Keratinocyte (primary cell): Measurements from ENCODE around the gene UBAC2. TPM values are rescaled to one million over a fixed set of nuclear protein-coding genes. Genes with fewer than 3 reads are reported as not detected.

Experiments
- DNase-seq: peaks from one replicate; pipeline ENCODE4 v3.0.0-alpha.2; 2011; ENCODE audit warnings: low read depth, missing footprints, low spot score
- FAIRE-seq: peaks from 2 replicates; lab custom pipeline; 2011; peaks lifted over from hg19 to GRCh38; lab: Jason Lieb, UNC
- H2AFZ ChIP-seq: 2 replicates; pipeline ENCODE4 v1.6.0; 2012; ENCODE audit warnings: low read length, control low read depth, inconsistent platforms; ENCODE audit not compliant: control insufficient read depth
- H3K27ac ChIP-seq: 2 replicates; pipeline ENCODE4 v1.5.1; 2011; ENCODE audit warnings: low read length; ENCODE audit not compliant: control insufficient read depth, insufficient read depth
- H3K27me3 ChIP-seq: 3 replicates; pipeline ENCODE4 v1.6.0; 2011; ENCODE audit warnings: low read length; ENCODE audit not compliant: control insufficient read depth, insufficient read depth; ENCODE audit errors: extremely low read depth
- H3K36me3 ChIP-seq, 2 experiments: 2 replicates in 1 of 2; 3 replicates in 1 of 2; pipeline ENCODE4 v1.5.1; 2011; ENCODE audit warnings: low read length in 2 of 2, mild to moderate bottlenecking in 1 of 2; ENCODE audit not compliant: control insufficient read depth in 2 of 2, insufficient read depth in 2 of 2; ENCODE audit errors: extremely low read depth in 1 of 2
- H3K4me1 ChIP-seq: 3 replicates; pipeline ENCODE4 v1.5.1; 2011; ENCODE audit warnings: low read length; ENCODE audit not compliant: control insufficient read depth, insufficient read depth; ENCODE audit errors: extremely low read depth
- H3K4me2 ChIP-seq: 3 replicates; pipeline ENCODE4 v1.6.0; 2011; ENCODE audit warnings: low read depth, low read length; ENCODE audit not compliant: control insufficient read depth, insufficient read depth; ENCODE audit errors: extremely low read depth
- H3K4me3 ChIP-seq, 3 experiments: fragments of 200-600 bp in 1 of 3; sonication (generic) in 1 of 3; 2 replicates in 2 of 3; 3 replicates in 1 of 3; pipeline ENCODE4 v1.5.1; 2011 to 2016; ENCODE audit warnings: low read length in 3 of 3, mild to moderate bottlenecking in 3 of 3, control low read depth in 2 of 3, inconsistent platforms in 1 of 3, low read depth in 1 of 3, mixed read lengths in 1 of 3, mixed run types in 1 of 3, moderate library complexity in 1 of 3; ENCODE audit not compliant: control insufficient read depth in 2 of 3, insufficient read depth in 2 of 3; ENCODE audit errors: extremely low read depth in 1 of 3
- H3K79me2 ChIP-seq: 2 replicates; pipeline ENCODE4 v1.6.0; 2012; ENCODE audit warnings: low read length; ENCODE audit not compliant: control insufficient read depth, insufficient read depth
- H3K9ac ChIP-seq: 3 replicates; pipeline ENCODE4 v1.6.0; 2011; ENCODE audit warnings: low read length; ENCODE audit not compliant: control insufficient read depth, insufficient read depth; ENCODE audit errors: extremely low read depth
- H3K9me1 ChIP-seq: 3 replicates; pipeline ENCODE4 v1.6.0; 2011; ENCODE audit warnings: low read length; ENCODE audit not compliant: control insufficient read depth, insufficient read depth; ENCODE audit errors: extremely low read depth
- H3K9me3 ChIP-seq: 2 replicates; pipeline ENCODE4 v1.5.1; 2012; ENCODE audit warnings: low read depth, low read length; ENCODE audit not compliant: control insufficient read depth
- H4K20me1 ChIP-seq: 3 replicates; pipeline ENCODE4 v1.6.0; 2011; ENCODE audit warnings: low read length; ENCODE audit not compliant: control insufficient read depth, insufficient read depth; ENCODE audit errors: extremely low read depth
- EZH2 ChIP-seq: IDR thresholded peaks from one replicate; pipeline ENCODE4 v1.6.1; 2012; ENCODE audit warnings: inconsistent platforms, mild to moderate bottlenecking, low read length, moderate library complexity
- dilution Hi-C: fragments of 300-500 bp; cut with MboI; formaldehyde crosslinking; loops from one replicate; pipeline ENCODE4 v1.7.0; 2020; ENCODE audit warnings: low sequenced_read_pairs; ENCODE audit not compliant: extremely low pct_ligation_motif_present
- polyA plus RNA-seq, 5 experiments: library from polyadenylated mRNA; depleted of rRNA in 3 of 5; stranded (reverse) in 3 of 5; stranded (forward) in 1 of 5; unstranded in 1 of 5; fragments of >200 nt; gene quantifications; 1 replicate in 1 of 5; 2 replicates in 3 of 5; 3 replicates in 1 of 5; pipeline versions ENCODE4 v1.2.1 to v1.2.3, GENCODE V29; 2011 to 2012; ENCODE audit warnings: missing spikeins in 2 of 5, low read depth in 1 of 5, low replicate concordance in 1 of 5
- TF ChIP-seq, protein P1 (sequence below), 3 experiments: IDR thresholded peaks in 1 of 3; conservative IDR thresholded peaks in 1 of 3; optimal IDR thresholded peaks in 1 of 3; 2 replicates in 2 of 3; 3 replicates in 1 of 3; pipeline versions ENCODE3 to v1.5.1; 2011; ENCODE audit warnings: low read length in 3 of 3, mild to moderate bottlenecking in 3 of 3, moderate library complexity in 2 of 3, control low read depth in 1 of 3, inconsistent platforms in 1 of 3; ENCODE audit not compliant: insufficient read depth in 2 of 3; ENCODE audit errors: extremely low read depth in 1 of 3

Gene UBAC2
- polyA plus RNA-seq, 1 donor (not counting 4 experiments of a cell fraction or from before 2014, with no cell fraction given), result 104 TPM

DNA sequence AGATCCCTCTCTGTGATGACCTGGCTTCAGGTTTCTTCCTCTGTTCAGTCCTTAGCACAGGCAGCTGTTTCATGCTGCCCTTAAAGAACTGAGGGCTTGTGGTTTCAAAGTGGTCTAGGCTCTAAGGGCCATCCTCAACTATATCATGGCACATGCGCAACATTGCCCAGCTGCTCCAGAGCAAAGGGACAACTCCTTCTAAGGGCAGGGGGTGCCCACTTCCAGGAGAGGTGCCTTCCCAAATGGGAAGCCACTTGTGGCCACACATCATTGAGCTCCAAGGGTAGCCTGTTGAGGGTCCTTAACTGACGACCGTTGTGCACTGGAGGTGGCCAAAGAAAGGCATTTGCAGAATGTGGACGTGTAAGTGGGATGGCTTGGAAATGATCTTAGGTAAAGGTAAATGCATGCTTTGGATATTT is 99.3 kb downstream of the UBAC2 start:
- Histone ChIP-seq H3K9me3 (no peaks in the 10 kb centered on the region), H3K4me1 (peaks cover 5% of the 10 kb centered on the region), H2AFZ (no peak overlapping the region)

GRCh38 chr13:99301056-99301838 is 100.6 kb downstream of the UBAC2 start:
- no peak for FAIRE-seq

More for the DNA sequence above, 99.3 kb downstream of the UBAC2 start:
- dilution Hi-C loops, result no loop called here
- Histone ChIP-seq H3K9ac (no peak overlapping the region), H3K4me3 (no peak overlapping the region), H3K9me1 (no peaks in the 10 kb centered on the region), H3K4me2 (no peak overlapping the region), H3K27ac (no peak overlapping the region), H3K27me3 (no peaks in the 10 kb centered on the region), H3K36me3 (peaks cover 0 to 2% of the 10 kb centered on the region in 2 experiments), H4K20me1 (no peaks in the 10 kb centered on the region), H3K79me2 (no peaks in the 10 kb centered on the region)
- TF ChIP-seq, protein P1, sequence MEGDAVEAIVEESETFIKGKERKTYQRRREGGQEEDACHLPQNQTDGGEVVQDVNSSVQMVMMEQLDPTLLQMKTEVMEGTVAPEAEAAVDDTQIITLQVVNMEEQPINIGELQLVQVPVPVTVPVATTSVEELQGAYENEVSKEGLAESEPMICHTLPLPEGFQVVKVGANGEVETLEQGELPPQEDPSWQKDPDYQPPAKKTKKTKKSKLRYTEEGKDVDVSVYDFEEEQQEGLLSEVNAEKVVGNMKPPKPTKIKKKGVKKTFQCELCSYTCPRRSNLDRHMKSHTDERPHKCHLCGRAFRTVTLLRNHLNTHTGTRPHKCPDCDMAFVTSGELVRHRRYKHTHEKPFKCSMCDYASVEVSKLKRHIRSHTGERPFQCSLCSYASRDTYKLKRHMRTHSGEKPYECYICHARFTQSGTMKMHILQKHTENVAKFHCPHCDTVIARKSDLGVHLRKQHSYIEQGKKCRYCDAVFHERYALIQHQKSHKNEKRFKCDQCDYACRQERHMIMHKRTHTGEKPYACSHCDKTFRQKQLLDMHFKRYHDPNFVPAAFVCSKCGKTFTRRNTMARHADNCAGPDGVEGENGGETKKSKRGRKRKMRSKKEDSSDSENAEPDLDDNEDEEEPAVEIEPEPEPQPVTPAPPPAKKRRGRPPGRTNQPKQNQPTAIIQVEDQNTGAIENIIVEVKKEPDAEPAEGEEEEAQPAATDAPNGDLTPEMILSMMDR (optimal IDR thresholded peaks at IDR 0.05 in 1 of 3, IDR thresholded peaks at IDR 0.05 in 1 of 3, conservative IDR thresholded peaks at IDR 0.05 in 1 of 3; ENCODE audit: extremely low read depth in 1 of 3, insufficient read depth in 2 of 3, low read length in 3 of 3), result no peak
- no peak for TF ChIP-seq EZH2
- FAIRE-seq (no peak), DNase-seq (no peak)

More at GRCh38 chr13:99301056-99301838, 100.6 kb downstream of the UBAC2 start:
- no peaks in the 10 kb centered on the region for H3K27me3 ChIP-seq
- dilution Hi-C loops, result no loop called here
- H3K4me1 ChIP-seq, result peaks cover 5% of the 10 kb centered on the region
- H3K36me3 ChIP-seq, result peaks cover 0 to 2% of the 10 kb centered on the region in 2 experiments
- H2AFZ ChIP-seq, result no peak overlapping the region
- H3K4me2 ChIP-seq, result no peak overlapping the region
- H3K9ac ChIP-seq, result no peak overlapping the region
- TF ChIP-seq EZH2, result no peak
- TF ChIP-seq, protein P1 (optimal IDR thresholded peaks at IDR 0.05 in 1 of 3, IDR thresholded peaks at IDR 0.05 in 1 of 3, conservative IDR thresholded peaks at IDR 0.05 in 1 of 3; ENCODE audit: extremely low read depth in 1 of 3, insufficient read depth in 2 of 3, low read length in 3 of 3), result no peak
- no peaks in the 10 kb centered on the region for H4K20me1 ChIP-seq
- H3K27ac ChIP-seq, result no peak overlapping the region
- no peaks in the 10 kb centered on the region for H3K9me1 ChIP-seq
- H3K79me2 ChIP-seq, result no peaks in the 10 kb centered on the region
- no peak for DNase-seq
- no peaks in the 10 kb centered on the region for H3K9me3 ChIP-seq
- H3K4me3 ChIP-seq, result no peak overlapping the region
